Prostate gland (tissue), 2 donors: ENCODE results near the gene PTPRC.

Experiments used
- CTCF ChIP-seq, 4 experiments: fragments of 200-600 bp in 2 of 4; fragments of 450-650 bp in 2 of 4; sonication (generic) in 2 of 4; IDR thresholded peaks; 1 replicate in 3 of 4; 2 replicates in 1 of 4; pipeline ENCODE4 v1.5.1; 2016 to 2019; ENCODE audit warnings: antibody characterized with exemption in 4 of 4, mild to moderate bottlenecking in 2 of 4, moderate library complexity in 2 of 4
- POLR2AphosphoS5 ChIP-seq: sonication (generic); formaldehyde crosslinking; IDR thresholded peaks from one replicate; pipeline ENCODE4 v1.6.1; 2017; ENCODE audit warnings: antibody characterized with exemption

GRCh38 chr1:198638441-198638840, 399 bp upstream of the PTPRC start:
- TF ChIP-seq CTCF (IDR thresholded peaks at IDR 0.05) (no peak), POLR2AphosphoS5 (no peak)
